PC-3 (cell line): Measurements from ENCODE around the gene CYTH1. TPM values are rescaled to one million over a fixed set of nuclear protein-coding genes. Genes with fewer than 3 reads are reported as not detected.

Experiments used
- ATAC-seq: fragments of 200-7000 bp; cut with Tn5 transposase; 2 replicates; pipeline ENCODE4 v1.9.1; 2020; ENCODE audit warnings: mild to moderate bottlenecking, moderate library complexity
- BruUV-seq: library from RNA; stranded (reverse); fragments of 400-500 nt; replicated peaks from 2 replicates; lab custom pipeline; 2021; lab: Mats Ljungman, UMichigan
- CTCF ChIA-PET: fragments of 300-600 bp; sonication (Branson Sonifier 250); formaldehyde crosslinking; loops from one replicate; lab custom pipeline; 2022; ENCODE audit warnings: antibody characterized with exemption; lab: Charles Lee
- POLR2A ChIA-PET: fragments of 300-600 bp; sonication (Branson Sonifier 250); formaldehyde crosslinking; loops from one replicate; lab custom pipeline; 2022; ENCODE audit warnings: antibody characterized with exemption; ENCODE audit not compliant: unreplicated experiment; lab: Charles Lee
- DNase-seq: peaks from one replicate; pipeline ENCODE4 v3.0.0-alpha.2; 2015
- H2AFZ ChIP-seq: fragments of 300-600 bp; sonication (generic); 2 replicates; pipeline ENCODE4 v1.6.0; 2016; ENCODE audit warnings: antibody characterized with exemption, low read length
- H3F3A ChIP-seq: fragments of 300-600 bp; sonication (generic); one replicate; pipeline ENCODE4 v1.6.0; 2017; ENCODE audit warnings: antibody characterized with exemption, low read length, control low read depth, mild to moderate bottlenecking; ENCODE audit not compliant: unreplicated experiment
- H3K27ac ChIP-seq: fragments of 300-600 bp; sonication (generic); 2 replicates; pipeline ENCODE4 v1.5.1; 2016; ENCODE audit warnings: mild to moderate bottlenecking, low read length
- H3K27me3 ChIP-seq: fragments of 300-600 bp; sonication (generic); 2 replicates; pipeline ENCODE4 v1.6.1; 2016; ENCODE audit warnings: low read length, mixed read lengths
- H3K36me3 ChIP-seq: fragments of 300-600 bp; sonication (generic); 2 replicates; pipeline ENCODE4 v1.6.1; 2016; ENCODE audit warnings: low read depth, mixed run types, low read length, mixed read lengths
- H3K4me1 ChIP-seq: fragments of 300-600 bp; sonication (generic); 2 replicates; pipeline ENCODE4 v1.5.1; 2016; ENCODE audit warnings: low read length; ENCODE audit not compliant: insufficient read depth
- H3K4me2 ChIP-seq: fragments of 300-600 bp; sonication (generic); 2 replicates; pipeline ENCODE4 v1.6.0; 2016; ENCODE audit warnings: low read length
- H3K4me3 ChIP-seq: fragments of 300-600 bp; sonication (generic); 2 replicates; pipeline ENCODE4 v1.5.1; 2016; ENCODE audit warnings: mild to moderate bottlenecking, low read length, mixed read lengths
- H3K79me2 ChIP-seq: fragments of 300-600 bp; sonication (generic); 2 replicates; pipeline ENCODE4 v1.6.1; 2017; ENCODE audit warnings: low read length, mixed read lengths
- H3K9ac ChIP-seq: fragments of 300-600 bp; sonication (generic); 2 replicates; pipeline ENCODE4 v1.6.0; 2016; ENCODE audit warnings: mild to moderate bottlenecking, low read length
- H3K9me2 ChIP-seq: fragments of 300-600 bp; sonication (generic); replicated peaks from 2 replicates; pipeline ENCODE4 v1.6.1; 2016; ENCODE audit warnings: mixed run types, low read length, mixed read lengths
- H3K9me3 ChIP-seq: fragments of 300-600 bp; sonication (generic); 2 replicates; pipeline ENCODE4 v1.6.1; 2016; ENCODE audit warnings: low read length, mixed read lengths
- H4K20me1 ChIP-seq: fragments of 300-600 bp; sonication (generic); 2 replicates; pipeline ENCODE4 v1.6.1; 2016; ENCODE audit warnings: low read length, mixed read lengths
- CTCF ChIP-seq: fragments of 300-600 bp; sonication (generic); conservative IDR thresholded peaks from 2 replicates; pipeline ENCODE4 v1.5.1; 2017; ENCODE audit warnings: antibody characterized with exemption, low read depth, mild to moderate bottlenecking, low read length
- EZH2 ChIP-seq: fragments of 300-600 bp; sonication (generic); IDR thresholded peaks from one replicate; pipeline ENCODE4 v1.6.1; 2017; ENCODE audit warnings: antibody characterized with exemption, mild to moderate bottlenecking, low read length; ENCODE audit not compliant: unreplicated experiment
- EZH2phosphoT487 ChIP-seq: fragments of 300-600 bp; sonication (generic); IDR thresholded peaks from 2 replicates; pipeline ENCODE4 v1.6.1; 2018; ENCODE audit warnings: mild to moderate bottlenecking, antibody characterized with exemption, low read length, borderline replicate concordance
- intact Hi-C: fragments of 100-400 bp; cut with micrococcal nuclease; formaldehyde crosslinking; loops from 2 replicates; pipeline ENCODE4 v1.9.0; 2023
- total RNA-seq: library from RNA; depleted of rRNA; stranded (reverse); fragments of >200 nt; gene quantifications from 2 replicates; pipeline ENCODE4 v1.2.3, GENCODE V29; 2014

The CYTH1 gene
- total RNA-seq, 1 experiment from 2014 or later: 29.7 TPM

- POLR2A ChIA-PET: no interaction called here
- H3K4me3 ChIP-seq: no peak overlapping the region
- ATAC-seq: no peak
Observed at GRCh38 chr17:78731904-78732303, 50.2 kb downstream of the CYTH1 start.

GRCh38 chr17:78729641-78730040, 52.4 kb downstream of the CYTH1 start:
- H4K20me1 ChIP-seq: peaks cover 8% of the 10 kb centered on the region
- no peak overlapping the region for H3K27ac ChIP-seq
- H3K4me3 ChIP-seq: no peak overlapping the region
- no peak overlapping the region for H2AFZ ChIP-seq
- TF ChIP-seq CTCF (no peak), EZH2phosphoT487 (no peak), EZH2 (no peak)
- H3K9me3 ChIP-seq: no peaks in the 10 kb centered on the region
- no peaks in the 10 kb centered on the region for H3K36me3 ChIP-seq
- ATAC-seq (no peak), DNase-seq (no peak)
- no peak overlapping the region for H3K9ac ChIP-seq
- no peak overlapping the region for H3K4me2 ChIP-seq
- H3K27me3 ChIP-seq: no peaks in the 10 kb centered on the region
- ChIA-PET POLR2A (no interaction called here), CTCF (interaction anchor here (1.2 kb wide), 1 partner anchor 136 kb away, joined by 10 read pairs; no protein-coding TSS in a partner anchor)
- H3K79me2 ChIP-seq: peaks cover 87% of the 10 kb centered on the region
- BruUV-seq: no TSS peak
- intact Hi-C loops: no loop called here
- peaks cover under 1% of the 10 kb centered on the region for H3K4me1 ChIP-seq
- H3K9me2 ChIP-seq: no peaks in the 10 kb centered on the region
- no peaks in the 10 kb centered on the region for H3F3A ChIP-seq

More at GRCh38 chr17:78731904-78732303, 50.2 kb downstream of the CYTH1 start:
- Histone ChIP-seq H3K36me3 (no peaks in the 10 kb centered on the region), H2AFZ (no peak overlapping the region), H3K4me1 (peaks cover 21% of the 10 kb centered on the region), H3F3A (peaks cover 3% of the 10 kb centered on the region), H3K9ac (no peak overlapping the region), H3K4me2 (no peak overlapping the region), H3K9me3 (no peaks in the 10 kb centered on the region), H3K27me3 (no peaks in the 10 kb centered on the region), H3K79me2 (peaks cover 84% of the 10 kb centered on the region), H3K27ac (no peak overlapping the region), H3K9me2 (no peaks in the 10 kb centered on the region), H4K20me1 (peaks cover 18% of the 10 kb centered on the region)
- DNase-seq: no peak
- CTCF ChIA-PET: no interaction called here
- TF ChIP-seq EZH2 (no peak), EZH2phosphoT487 (no peak), CTCF (no peak)
- intact Hi-C loops: no loop called here
- BruUV-seq: no TSS peak

GRCh38 chr17:78728495-78728894, 53.6 kb downstream of the CYTH1 start:
- no peak overlapping the region for H2AFZ ChIP-seq
- BruUV-seq: no TSS peak
- peaks cover 4% of the 10 kb centered on the region for H4K20me1 ChIP-seq

More at GRCh38 chr17:78728495-78728894, 53.6 kb downstream of the CYTH1 start:
- TF ChIP-seq CTCF: no peak
- H3K9me2 ChIP-seq: no peaks in the 10 kb centered on the region
- ChIA-PET POLR2A (interaction anchor here (0.6 kb wide), 1 partner anchor 56 kb away, joined by 9 read pairs; no protein-coding TSS in a partner anchor), CTCF (no interaction called here)
- no peak overlapping the region for H3K4me3 ChIP-seq
- H3K4me2 ChIP-seq: no peak overlapping the region
- no peaks in the 10 kb centered on the region for H3F3A ChIP-seq
- peaks cover 85% of the 10 kb centered on the region for H3K79me2 ChIP-seq
- H3K27ac ChIP-seq: no peak overlapping the region
- H3K9ac ChIP-seq: no peak overlapping the region
- H3K27me3 ChIP-seq: no peaks in the 10 kb centered on the region
- H3K4me1 ChIP-seq: no peaks in the 10 kb centered on the region
- ATAC-seq: no peak
- no peaks in the 10 kb centered on the region for H3K36me3 ChIP-seq
- intact Hi-C loops: no loop called here
- no peak for DNase-seq
- no peaks in the 10 kb centered on the region for H3K9me3 ChIP-seq
